GM23338 (cell line): ENCODE data around the gene TNKS2.

Experiments used
- CTCF ChIP-seq, 2 experiments: fragments of 200-600 bp in 1 of 2; sonication (generic) in 1 of 2; conservative IDR thresholded peaks; 2 replicates each; pipeline versions ENCODE4 v1.5.1 to v1.6.1; 2016 to 2017; ENCODE audit warnings: antibody characterized with exemption in 2 of 2, low read depth in 2 of 2, mild to moderate bottlenecking in 2 of 2, moderate library complexity in 1 of 2
- EZH2 ChIP-seq: fragments of 200-600 bp; sonication (generic); IDR thresholded peaks from one replicate; pipeline ENCODE4 v1.8.0; 2017; ENCODE audit warnings: antibody characterized with exemption, mild to moderate bottlenecking, low read depth; ENCODE audit not compliant: unreplicated experiment
- EZH2phosphoT487 ChIP-seq: fragments of 200-600 bp; sonication (generic); IDR thresholded peaks from one replicate; pipeline ENCODE4 v1.8.1; 2018; ENCODE audit warnings: antibody characterized with exemption; ENCODE audit not compliant: unreplicated experiment
- JUNB ChIP-seq: IDR thresholded peaks from one replicate; pipeline ENCODE4 v1.6.1; 2016; ENCODE audit warnings: antibody characterized with exemption; ENCODE audit not compliant: unreplicated experiment
- NANOG ChIP-seq: IDR thresholded peaks from 2 replicates; pipeline ENCODE4 v1.6.1; 2016; ENCODE audit warnings: antibody characterized with exemption, borderline replicate concordance
- POLR2AphosphoS5 ChIP-seq: IDR thresholded peaks from 2 replicates; pipeline ENCODE4 v1.6.1; 2016; ENCODE audit warnings: antibody characterized with exemption, low read depth
- REST ChIP-seq: IDR thresholded peaks from one replicate; pipeline ENCODE4 v1.6.1; 2018; ENCODE audit warnings: antibody characterized with exemption; ENCODE audit not compliant: unreplicated experiment
- ZNF331 ChIP-seq: fragments of 250-450 bp; sonication (Bioruptor Pico); IDR thresholded peaks from 2 replicates; pipeline ENCODE4 v1.5.0; 2020; ENCODE audit warnings: low read depth, mild to moderate bottlenecking, moderate library complexity

GRCh38 chr10:91875779-91876178 is 77.6 kb downstream of the TNKS2 start:
- no peak for TF ChIP-seq NANOG
- no peak for TF ChIP-seq CTCF (conservative IDR thresholded peaks at IDR 0.05; ENCODE audit: low read depth in 2 of 2)
- no peak for TF ChIP-seq POLR2AphosphoS5
- no peak for TF ChIP-seq EZH2phosphoT487
- TF ChIP-seq REST, result no peak
- no peak for TF ChIP-seq EZH2
- TF ChIP-seq ZNF331 (CRISPR knock-in tag), result no peak
- TF ChIP-seq JUNB, result no peak
